ENCODE data around the gene SYNE1. TPM values are rescaled to one million over a fixed set of nuclear protein-coding genes. Genes with fewer than 3 reads are reported as not detected.

Gene SYNE1
- total RNA-seq, 1 experiment from 2014 or later: 10.8 TPM

DNA sequence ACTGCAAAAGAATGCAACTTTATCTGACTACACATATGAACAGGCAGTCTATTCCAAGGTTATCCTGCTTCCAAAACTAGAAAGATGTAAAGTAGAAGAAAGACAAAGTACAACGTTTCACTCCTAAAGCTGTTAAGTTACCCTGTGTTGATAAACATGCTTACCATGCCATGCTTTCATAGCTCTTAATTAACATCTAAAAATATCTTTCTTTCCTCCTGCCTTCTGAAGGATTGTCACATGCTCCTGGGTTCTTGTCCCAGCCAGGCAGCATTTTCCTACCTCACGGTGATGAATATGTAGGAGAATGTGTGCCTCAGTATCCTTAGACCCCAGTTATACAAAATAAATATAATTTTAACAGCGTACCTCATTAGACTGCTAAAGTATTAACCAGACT, 344.6 kb downstream of the SYNE1 start:
- H3K27me3 ChIP-seq: no peaks in the 10 kb centered on the region
- H3K9me3 ChIP-seq: no peaks in the 10 kb centered on the region
- H3K4me3 ChIP-seq: no peak overlapping the region
- H3K36me3 ChIP-seq: peaks cover 6% of the 10 kb centered on the region
- DNase-seq: no peak

GRCh38 chr6:152290693-152291092, 346.5 kb downstream of the SYNE1 start:
- no peak for DNase-seq
- no peaks in the 10 kb centered on the region for H3K9me3 ChIP-seq
- H3K27me3 ChIP-seq: no peaks in the 10 kb centered on the region
- H3K36me3 ChIP-seq: peaks cover 6% of the 10 kb centered on the region
- H3K4me3 ChIP-seq: no peak overlapping the region

- Histone ChIP-seq H3K4me3 (no peak overlapping the region), H3K27me3 (no peaks in the 10 kb centered on the region), H3K36me3 (peaks cover 5% of the 10 kb centered on the region), H3K9me3 (no peaks in the 10 kb centered on the region)
- no peak for DNase-seq
Observed at GRCh38 chr6:152277826-152278329, 359.3 kb downstream of the SYNE1 start.

DNA sequence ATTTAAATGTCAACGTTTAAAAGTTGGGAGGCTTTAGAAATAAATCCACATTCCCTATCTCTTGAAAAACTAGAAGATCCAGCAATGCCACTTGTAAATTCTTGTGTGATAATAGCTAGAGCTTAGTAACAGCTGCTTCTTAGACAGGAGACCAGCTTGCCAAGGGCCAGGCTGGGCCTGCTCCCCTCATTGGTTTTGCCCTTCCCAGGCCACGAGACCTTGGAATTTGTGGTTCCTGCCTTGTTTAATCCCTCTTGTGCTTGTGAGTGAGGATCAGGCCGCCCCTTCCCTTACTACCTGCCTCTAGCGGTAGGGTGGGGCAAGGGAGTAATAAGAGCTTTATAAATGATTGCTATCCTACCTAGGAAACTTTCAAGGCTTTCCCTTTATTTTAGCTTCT, 363.5 kb downstream of the SYNE1 start:
- no peak overlapping the region for H3K4me3 ChIP-seq
- no peaks in the 10 kb centered on the region for H3K27me3 ChIP-seq
- no peaks in the 10 kb centered on the region for H3K9me3 ChIP-seq
- peak; percentile 30 for DNase-seq
- peaks cover 12% of the 10 kb centered on the region for H3K36me3 ChIP-seq

- Histone ChIP-seq H3K36me3 (peaks cover 12% of the 10 kb centered on the region), H3K4me3 (no peak overlapping the region), H3K27me3 (no peaks in the 10 kb centered on the region), H3K9me3 (no peaks in the 10 kb centered on the region)
- peak; percentile 16 for DNase-seq
Observed at GRCh38 chr6:152273002-152273401, 364.2 kb downstream of the SYNE1 start.

DNA sequence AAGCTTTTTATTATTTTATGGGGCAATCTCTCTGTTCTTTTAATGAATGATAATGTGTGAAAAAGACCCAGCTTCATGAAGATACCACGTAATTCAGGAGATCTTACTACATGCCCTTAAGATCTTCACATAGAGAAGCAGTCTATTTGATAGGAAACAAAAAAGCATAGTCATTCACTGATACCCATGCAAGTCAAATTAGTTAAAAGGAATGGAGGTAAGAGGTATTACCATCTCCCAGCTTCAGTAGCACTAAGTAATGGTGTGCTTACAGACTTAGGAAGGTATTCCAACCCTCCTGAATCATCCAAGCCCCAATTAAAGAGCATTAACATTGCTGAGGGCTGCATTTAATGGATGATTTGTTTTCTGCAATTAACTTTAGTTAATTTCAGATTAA, 364.7 kb downstream of the SYNE1 start:
- no peaks in the 10 kb centered on the region for H3K9me3 ChIP-seq
- no peak overlapping the region for H3K4me3 ChIP-seq
- H3K27me3 ChIP-seq: no peaks in the 10 kb centered on the region
- no peak for DNase-seq
- H3K36me3 ChIP-seq: peaks cover 12% of the 10 kb centered on the region

DNA sequence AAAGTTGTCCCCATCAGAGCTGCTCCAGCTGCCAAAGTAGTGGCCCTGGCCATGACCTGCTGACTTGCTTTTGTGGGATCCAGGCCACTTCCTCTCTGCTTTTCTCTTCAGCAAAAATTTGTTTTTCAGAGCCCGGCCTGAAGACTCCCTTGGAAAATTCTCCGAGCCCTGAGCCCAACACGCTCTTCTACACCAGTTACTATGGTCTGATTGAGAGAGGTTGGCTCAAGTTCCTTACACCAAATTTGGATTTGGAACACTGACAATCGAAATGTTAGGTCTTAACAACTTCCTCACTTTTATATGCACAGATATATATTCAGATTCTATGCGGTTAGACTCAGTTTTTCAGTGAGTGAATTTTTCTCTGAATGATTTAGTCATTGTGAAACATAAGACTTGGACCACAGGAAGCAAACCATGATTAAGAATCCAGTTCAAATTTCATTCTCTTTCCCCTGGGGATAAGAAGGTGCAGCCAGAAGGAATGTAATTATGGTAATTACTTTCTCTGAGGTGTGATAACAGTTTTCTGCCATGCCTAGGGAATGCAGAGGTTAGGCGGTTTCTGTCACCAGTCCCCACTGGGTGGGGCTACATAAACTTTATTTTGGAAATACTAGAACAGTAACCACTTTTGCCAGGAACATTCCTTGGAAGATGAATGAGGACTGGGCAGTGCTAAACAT, 365.2 kb downstream of the SYNE1 start:
- peak; percentile 9 for DNase-seq
- Histone ChIP-seq H3K4me3 (no peak overlapping the region), H3K27me3 (no peaks in the 10 kb centered on the region), H3K36me3 (peaks cover 12% of the 10 kb centered on the region), H3K9me3 (no peaks in the 10 kb centered on the region)

GRCh38 chr6:152270301-152270925, 366.7 kb downstream of the SYNE1 start:
- peak; percentile 14 for DNase-seq
- H3K36me3 ChIP-seq: peaks cover 12% of the 10 kb centered on the region

GRCh38 chr6:152268846-152269442, 368.2 kb downstream of the SYNE1 start:
- Histone ChIP-seq H3K4me3 (no peak overlapping the region), H3K9me3 (no peaks in the 10 kb centered on the region), H3K36me3 (peaks cover 11% of the 10 kb centered on the region), H3K27me3 (no peaks in the 10 kb centered on the region)
- no peak for DNase-seq

More at GRCh38 chr6:152270301-152270925, 366.7 kb downstream of the SYNE1 start:
- Histone ChIP-seq H3K4me3 (no peak overlapping the region), H3K27me3 (no peaks in the 10 kb centered on the region), H3K9me3 (no peaks in the 10 kb centered on the region)

- H3K27me3 ChIP-seq: no peaks in the 10 kb centered on the region
- peaks cover 7% of the 10 kb centered on the region for H3K36me3 ChIP-seq
- no peaks in the 10 kb centered on the region for H3K9me3 ChIP-seq
- H3K4me3 ChIP-seq: no peak overlapping the region
- DNase-seq: no peak
Observed at GRCh38 chr6:152267967-152268845, 369.0 kb downstream of the SYNE1 start.

DNA sequence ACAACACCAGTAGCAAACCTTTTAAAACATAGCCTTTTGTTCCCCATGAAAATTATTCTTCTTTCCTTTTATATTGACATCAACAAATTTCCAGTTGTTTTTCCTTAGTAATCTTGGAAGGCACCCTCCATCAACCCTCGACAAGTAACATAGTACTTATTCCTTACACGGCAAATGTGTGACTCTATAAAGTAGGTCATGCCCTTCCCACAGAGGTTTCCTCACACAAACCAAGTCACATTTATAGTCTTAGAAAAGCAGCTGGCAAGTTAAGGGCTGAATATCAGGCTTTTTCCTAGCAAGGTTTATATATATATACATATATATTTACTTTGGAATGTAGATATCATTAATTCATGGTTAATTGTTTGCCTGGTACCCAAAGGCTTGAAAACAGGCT, 371.5 kb downstream of the SYNE1 start:
- no peaks in the 10 kb centered on the region; the same call in 1 of the 2 replicates for H3K36me3 ChIP-seq
- DNase-seq: no peak
- no peaks in the 10 kb centered on the region for H3K9me3 ChIP-seq
- H3K4me3 ChIP-seq: no peak overlapping the region
- no peaks in the 10 kb centered on the region for H3K27me3 ChIP-seq

DNA sequence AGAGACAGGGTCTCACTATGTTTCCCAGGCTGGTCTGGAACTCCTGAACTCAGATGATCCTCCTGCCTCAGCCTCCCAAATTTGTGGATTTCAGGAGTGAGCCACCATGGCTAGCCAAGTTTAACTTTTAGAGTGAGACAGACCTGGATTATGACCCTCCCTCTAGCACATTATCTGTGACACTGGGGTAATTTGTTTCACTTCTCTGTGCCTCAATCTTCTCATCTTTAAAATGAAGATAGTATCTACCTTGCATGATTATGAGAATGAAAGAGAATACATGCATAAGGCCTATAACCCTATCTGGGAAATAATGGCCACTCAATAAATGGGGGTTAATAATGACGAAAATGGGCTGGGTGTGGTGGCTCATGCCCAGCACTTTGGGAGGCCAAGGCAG, 373.6 kb downstream of the SYNE1 start:
- Histone ChIP-seq H3K36me3 (no peaks in the 10 kb centered on the region; the same call in 1 of the 2 replicates), H3K4me3 (no peak overlapping the region), H3K27me3 (no peaks in the 10 kb centered on the region), H3K9me3 (no peaks in the 10 kb centered on the region)
- no peak for DNase-seq

GRCh38 chr6:152261179-152261578, 376.0 kb downstream of the SYNE1 start:
- Histone ChIP-seq H3K9me3 (no peaks in the 10 kb centered on the region), H3K27me3 (no peaks in the 10 kb centered on the region), H3K4me3 (no peak overlapping the region), H3K36me3 (no peaks in the 10 kb centered on the region; the same call in 1 of the 2 replicates)
- no peak for DNase-seq

GRCh38 chr6:152259234-152259633, 377.9 kb downstream of the SYNE1 start:
- Histone ChIP-seq H3K27me3 (no peaks in the 10 kb centered on the region), H3K4me3 (no peak overlapping the region), H3K36me3 (no peaks in the 10 kb centered on the region; the same call in 1 of the 2 replicates), H3K9me3 (no peaks in the 10 kb centered on the region)
- DNase-seq: no peak

DNA sequence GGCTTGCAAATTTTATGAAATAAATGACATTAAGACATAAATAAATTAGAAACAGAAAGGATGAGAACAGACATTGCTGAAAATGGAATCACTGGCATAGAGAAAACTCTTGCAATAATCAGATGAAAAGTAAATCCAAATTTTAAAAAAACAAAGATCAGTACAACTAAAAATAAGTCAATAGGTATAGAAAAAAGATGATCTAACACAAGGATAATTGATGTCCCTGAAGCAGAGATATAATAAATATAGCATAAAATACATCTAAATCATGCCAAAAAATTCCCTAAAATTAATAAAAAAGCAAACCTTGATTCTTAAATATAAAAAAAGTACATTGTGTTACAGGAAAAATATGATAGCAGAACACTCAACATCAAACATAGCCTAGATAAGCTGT, 379.6 kb downstream of the SYNE1 start:
- Histone ChIP-seq H3K9me3 (no peaks in the 10 kb centered on the region), H3K27me3 (no peaks in the 10 kb centered on the region), H3K36me3 (no peaks in the 10 kb centered on the region; the same call in 1 of the 2 replicates), H3K4me3 (no peak overlapping the region)
- DNase-seq: no peak

DNA sequence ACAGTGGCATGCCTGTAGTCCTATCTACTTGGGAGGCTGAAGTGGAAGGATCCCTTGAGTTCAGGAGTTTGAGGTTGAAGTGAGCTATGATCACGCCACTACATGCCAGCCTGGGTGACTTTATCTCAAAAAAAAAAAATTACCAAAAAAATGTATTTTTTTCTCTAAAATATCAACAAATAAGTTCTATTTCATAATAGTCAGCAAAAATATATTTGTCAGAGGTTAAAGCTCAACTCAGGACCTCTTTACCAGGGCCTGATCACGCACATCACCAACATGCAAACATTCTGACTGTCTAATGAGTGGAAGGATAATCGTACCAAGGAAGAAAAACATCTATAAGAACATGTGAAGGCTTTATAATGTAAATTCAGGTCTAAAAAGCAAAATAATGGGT, 387.0 kb downstream of the SYNE1 start:
- no peak for DNase-seq
- no peaks in the 10 kb centered on the region for H3K9me3 ChIP-seq
- H3K36me3 ChIP-seq: peaks cover 4% of the 10 kb centered on the region; the same call in 1 of the 2 replicates
- no peaks in the 10 kb centered on the region for H3K27me3 ChIP-seq
- no peak overlapping the region for H3K4me3 ChIP-seq

DNA sequence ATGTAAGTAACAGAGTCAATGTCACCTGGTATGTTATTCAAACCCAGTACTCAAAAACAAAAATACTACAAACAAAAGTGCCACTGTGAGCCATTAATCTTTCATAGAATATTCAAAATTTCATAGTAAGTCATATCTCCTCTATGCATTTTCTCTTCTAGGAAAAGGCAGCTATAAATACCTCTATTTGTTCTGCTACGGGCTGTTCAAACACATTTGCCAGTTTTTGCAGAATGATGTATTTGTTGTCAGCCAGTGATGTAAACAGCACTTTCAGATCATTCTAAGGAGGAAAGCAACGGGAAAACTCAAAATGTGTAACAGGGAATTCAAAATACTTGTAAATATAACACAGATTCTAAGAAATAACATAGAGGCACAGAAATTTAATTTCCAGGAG, 388.2 kb downstream of the SYNE1 start:
- no peak for DNase-seq
- H3K36me3 ChIP-seq: peaks cover 4% of the 10 kb centered on the region; the same call in 1 of the 2 replicates
- H3K9me3 ChIP-seq: no peaks in the 10 kb centered on the region
- no peaks in the 10 kb centered on the region for H3K27me3 ChIP-seq
- H3K4me3 ChIP-seq: no peak overlapping the region

Measured in MG63 (cell line).